Activated B cell treated with CpG ODN at 0.5 μM for 24 hours (primary cell): ENCODE data around the gene TUBA4B. TPM values are rescaled to one million over a fixed set of nuclear protein-coding genes. Genes with fewer than 3 reads are reported as not detected.
A peak's percentile ranks its signal among the peaks of the same experiment; 100 is the strongest.

Source experiments
- ATAC-seq: fragments of 200-7000 bp; cut with Tn5 transposase; one replicate; pipeline ENCODE4 v1.10.0; 2021; ENCODE audit warnings: low read depth, mild to moderate bottlenecking, moderate library complexity
- CTCF ChIA-PET: fragments of 350-600 bp; sonication (Branson Sonifier 250); formaldehyde crosslinking; loops from one replicate; lab custom pipeline; 2021; ENCODE audit warnings: antibody characterized with exemption; lab: Charles Lee
- POLR2A ChIA-PET: fragments of 350-600 bp; sonication (Branson Sonifier 250); formaldehyde crosslinking; loops from one replicate; lab custom pipeline; 2021; ENCODE audit warnings: antibody characterized with exemption; lab: Charles Lee
- DNase-seq: peaks from one replicate; pipeline ENCODE4 v3.0.0; 2022
- H3K27ac Mint-ChIP-seq: one replicate; pipeline ENCODE4 v1.8.0; 2020; ENCODE audit warnings: mixed read lengths
- H3K27me3 Mint-ChIP-seq: one replicate; pipeline ENCODE4 v1.8.0; 2021; ENCODE audit warnings: mixed read lengths
- H3K36me3 Mint-ChIP-seq: one replicate; pipeline ENCODE4 v1.8.0; 2021; ENCODE audit warnings: low read depth, mixed read lengths
- H3K4me1 Mint-ChIP-seq: one replicate; pipeline ENCODE4 v1.8.0; 2021; ENCODE audit warnings: mixed read lengths
- H3K4me3 Mint-ChIP-seq: one replicate; pipeline ENCODE4 v1.8.0; 2020; ENCODE audit warnings: mild to moderate bottlenecking, mixed read lengths
- H3K9me3 Mint-ChIP-seq: one replicate; pipeline ENCODE4 v1.8.0; 2020; ENCODE audit warnings: mixed read lengths
- intact Hi-C: fragments of 100-400 bp; cut with micrococcal nuclease; formaldehyde crosslinking; loops from one replicate; pipeline ENCODE4 v1.15.1; 2024
- total RNA-seq: library from RNA; stranded (reverse); gene quantifications from 2 replicates; pipeline ENCODE4 v1.2.3, GENCODE V29; 2022
- TF ChIP-seq, protein P1 (sequence below): fragments of 200-600 bp; IDR thresholded peaks from one replicate; pipeline ENCODE4 v1.8.0; 2022; ENCODE audit warnings: antibody characterized with exemption, mild to moderate bottlenecking

The TUBA4B gene
- total RNA-seq, 1 donor from 2014 or later = not detected

DNA sequence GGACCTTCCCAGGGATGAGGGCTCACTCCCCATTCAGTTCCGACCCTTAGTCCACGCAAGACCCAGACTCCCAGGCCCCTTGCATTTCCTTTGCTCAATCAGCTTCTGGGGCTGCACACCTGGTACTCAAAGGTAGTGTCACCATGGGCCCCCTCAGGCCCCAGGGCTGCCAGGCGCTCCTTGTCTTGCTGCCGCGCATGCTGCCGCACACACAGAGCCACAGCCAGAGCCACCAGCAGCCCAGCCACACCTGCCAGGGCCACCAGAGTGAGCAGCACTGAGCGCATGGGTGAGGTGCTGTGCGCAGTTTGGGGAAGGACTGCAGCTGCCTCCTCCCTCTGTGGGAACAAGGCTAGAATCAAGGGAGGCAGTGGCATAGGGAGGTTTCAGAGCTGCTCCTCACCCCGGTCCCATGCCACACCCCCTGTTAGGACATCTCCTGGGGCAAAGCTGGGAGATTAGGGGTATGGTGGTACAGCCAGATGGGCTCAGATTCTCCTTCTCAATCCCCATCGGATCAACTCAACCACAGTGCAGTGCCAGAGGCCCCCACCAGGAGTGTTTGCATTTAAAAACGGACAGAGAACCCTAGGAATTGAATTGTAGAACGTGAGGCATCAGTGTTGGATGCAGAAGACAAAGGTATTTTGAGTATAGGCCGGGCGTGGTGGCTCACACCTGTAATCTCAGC is 44.9 kb downstream of the TUBA4B start:
- intact Hi-C loops = loop anchor here (1.0 to 5.0 kb wide), 6 partner anchors 122 to 446 kb away; partner anchors contain the start of genes CNPPD1 and NHEJ1
- POLR2A ChIA-PET = interaction anchor here (0.5 to 10.1 kb wide), 2 partner anchors 18 to 45 kb away, joined by 5 to 138 read pairs; partner anchors contain the start of gene DNAJB2

DNA sequence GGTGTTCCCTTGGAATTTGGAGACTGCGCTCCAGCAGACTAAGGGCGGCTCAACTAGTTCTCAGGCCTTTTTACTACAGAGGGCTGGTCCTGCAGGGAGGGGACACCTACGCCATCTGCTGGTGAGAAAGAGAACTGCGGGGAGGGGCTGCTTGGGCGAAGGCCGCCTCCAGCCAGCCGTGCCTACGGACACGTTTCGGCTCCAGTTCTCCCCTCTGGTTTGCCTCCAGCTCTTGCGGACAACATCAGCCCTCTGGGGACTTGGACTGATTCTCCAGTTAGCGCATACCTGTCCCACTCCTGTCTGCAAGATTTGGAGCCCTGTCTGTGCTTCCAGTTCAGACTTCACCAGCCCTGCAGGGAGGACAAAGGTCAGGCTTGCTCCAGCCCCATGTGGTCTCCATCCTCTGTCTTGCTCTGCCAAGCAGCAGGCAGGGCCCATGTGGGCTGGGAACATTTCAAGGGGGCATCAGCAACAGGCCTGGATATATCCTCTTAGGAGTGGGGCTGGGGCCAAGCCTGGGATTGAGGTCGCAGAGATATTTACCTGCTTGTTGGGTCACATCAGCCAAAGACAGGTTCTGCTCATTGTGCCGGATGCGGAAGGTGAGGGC is 45.8 kb downstream of the TUBA4B start:
- no peak overlapping the region for H3K4me3 Mint-ChIP-seq

More for the DNA sequence above, 44.9 kb downstream of the TUBA4B start:
- TF ChIP-seq, protein P1, sequence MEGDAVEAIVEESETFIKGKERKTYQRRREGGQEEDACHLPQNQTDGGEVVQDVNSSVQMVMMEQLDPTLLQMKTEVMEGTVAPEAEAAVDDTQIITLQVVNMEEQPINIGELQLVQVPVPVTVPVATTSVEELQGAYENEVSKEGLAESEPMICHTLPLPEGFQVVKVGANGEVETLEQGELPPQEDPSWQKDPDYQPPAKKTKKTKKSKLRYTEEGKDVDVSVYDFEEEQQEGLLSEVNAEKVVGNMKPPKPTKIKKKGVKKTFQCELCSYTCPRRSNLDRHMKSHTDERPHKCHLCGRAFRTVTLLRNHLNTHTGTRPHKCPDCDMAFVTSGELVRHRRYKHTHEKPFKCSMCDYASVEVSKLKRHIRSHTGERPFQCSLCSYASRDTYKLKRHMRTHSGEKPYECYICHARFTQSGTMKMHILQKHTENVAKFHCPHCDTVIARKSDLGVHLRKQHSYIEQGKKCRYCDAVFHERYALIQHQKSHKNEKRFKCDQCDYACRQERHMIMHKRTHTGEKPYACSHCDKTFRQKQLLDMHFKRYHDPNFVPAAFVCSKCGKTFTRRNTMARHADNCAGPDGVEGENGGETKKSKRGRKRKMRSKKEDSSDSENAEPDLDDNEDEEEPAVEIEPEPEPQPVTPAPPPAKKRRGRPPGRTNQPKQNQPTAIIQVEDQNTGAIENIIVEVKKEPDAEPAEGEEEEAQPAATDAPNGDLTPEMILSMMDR = no peak
- no peak for ATAC-seq
- H3K9me3 Mint-ChIP-seq = no peaks in the 10 kb centered on the region
- DNase-seq = no peak
- H3K27ac Mint-ChIP-seq = no peak overlapping the region
- CTCF ChIA-PET = interaction anchor here (0.7 to 4.6 kb wide), 10 partner anchors 17 to 240 kb away, joined by 3 to 43 read pairs (median 4); partner anchors contain the start of genes ANKZF1, ATG9A, CNPPD1 and DNAJB2
- no peak overlapping the region for H3K4me3 Mint-ChIP-seq
- peaks cover 24% of the 10 kb centered on the region for H3K27me3 Mint-ChIP-seq
- H3K4me1 Mint-ChIP-seq = peaks cover 24% of the 10 kb centered on the region
- H3K36me3 Mint-ChIP-seq = no peaks in the 10 kb centered on the region

DNA sequence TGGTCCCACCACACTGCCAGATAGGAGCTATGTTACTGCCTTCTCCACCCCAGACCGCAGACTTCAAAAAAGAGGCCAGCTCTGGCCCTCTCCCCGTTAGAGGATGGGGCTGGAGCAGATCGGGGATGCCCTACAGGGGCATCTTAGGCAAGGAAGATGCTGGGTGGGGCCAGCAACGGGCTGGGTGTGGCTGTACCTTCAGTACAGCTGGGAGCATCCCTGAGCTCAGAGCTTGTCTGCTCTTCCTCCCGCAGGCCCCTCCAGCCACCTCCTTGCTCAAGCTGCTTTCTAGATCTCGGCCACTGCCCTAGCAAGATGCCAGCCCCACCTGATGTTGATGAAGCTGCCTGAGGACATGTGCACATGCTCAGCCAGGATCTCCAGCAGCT is 46.3 kb downstream of the TUBA4B start:
- ChIA-PET POLR2A (interaction anchor here (0.5 to 10.1 kb wide), 2 partner anchors 20 to 88 kb away, joined by 3 to 138 read pairs; partner anchors contain the start of gene DNAJB2), CTCF (interaction anchor here (0.8 to 4.6 kb wide), 8 partner anchors 11 to 143 kb away, joined by 3 to 43 read pairs (median 6); partner anchors contain the start of genes CNPPD1, DNAJB2 and NHEJ1)
- no peaks in the 10 kb centered on the region for H3K9me3 Mint-ChIP-seq
- peaks cover 35% of the 10 kb centered on the region for H3K27me3 Mint-ChIP-seq
- H3K36me3 Mint-ChIP-seq = no peaks in the 10 kb centered on the region
- no peak for DNase-seq
- peaks cover 17% of the 10 kb centered on the region for H3K4me1 Mint-ChIP-seq
- no peak overlapping the region for H3K27ac Mint-ChIP-seq
- TF ChIP-seq, protein P1 = no peak
- H3K4me3 Mint-ChIP-seq = no peak overlapping the region
- intact Hi-C loops = loop anchor here (5.0 kb wide), 1 partner anchor 447 kb away; no protein-coding TSS in a partner anchor
- no peak for ATAC-seq

More for the DNA sequence above, 45.8 kb downstream of the TUBA4B start:
- Mint-ChIP-seq H3K27me3 (peaks cover 33% of the 10 kb centered on the region), H3K4me1 (peaks cover 22% of the 10 kb centered on the region), H3K36me3 (no peaks in the 10 kb centered on the region), H3K27ac (no peak overlapping the region), H3K9me3 (no peaks in the 10 kb centered on the region)
- intact Hi-C loops = loop anchor here (1.0 to 5.0 kb wide), 6 partner anchors 123 to 447 kb away; partner anchors contain the start of genes CNPPD1 and NHEJ1
- TF ChIP-seq, protein P1 = peak; percentile 67
- ChIA-PET CTCF (interaction anchor here (0.7 to 4.6 kb wide), 9 partner anchors 12 to 241 kb away, joined by 3 to 43 read pairs (median 5); partner anchors contain the start of genes CNPPD1, DNAJB2 and NHEJ1), POLR2A (interaction anchor here (10.1 kb wide), 1 partner anchor 19 kb away, joined by 138 read pairs; the partner anchor contains the start of gene DNAJB2)
- DNase-seq (peak; percentile 84), ATAC-seq (peak; percentile 70)

DNA sequence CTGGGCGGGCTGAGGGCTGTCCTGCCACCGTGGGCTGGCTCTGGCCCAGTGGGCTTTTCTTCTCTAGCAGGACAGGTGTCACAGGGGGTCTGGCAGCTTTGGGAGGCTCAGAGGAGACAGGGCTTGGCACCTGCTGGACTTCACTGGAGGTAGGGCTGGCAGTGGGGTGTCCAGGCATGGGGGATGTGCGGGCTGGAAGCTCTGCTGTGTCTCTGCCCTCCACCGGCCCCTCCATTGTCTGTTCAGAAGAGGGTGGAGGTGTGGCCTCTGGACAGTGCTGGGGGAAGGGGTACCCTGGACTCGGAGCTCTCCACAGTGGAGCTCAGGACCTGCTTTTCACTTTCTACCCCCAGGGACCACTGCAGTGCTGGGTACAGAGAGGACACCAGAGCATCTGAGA is 47.0 kb downstream of the TUBA4B start:
- CTCF ChIA-PET = interaction anchor here (0.8 to 4.6 kb wide), 7 partner anchors 21 to 143 kb away, joined by 3 to 43 read pairs (median 5); partner anchors contain the start of genes DNAJB2 and NHEJ1
- Mint-ChIP-seq H3K4me1 (peaks cover 13% of the 10 kb centered on the region), H3K27me3 (peaks cover 42% of the 10 kb centered on the region), H3K27ac (no peak overlapping the region), H3K36me3 (no peaks in the 10 kb centered on the region), H3K9me3 (no peaks in the 10 kb centered on the region), H3K4me3 (no peak overlapping the region)
- intact Hi-C loops = no loop called here
- POLR2A ChIA-PET = interaction anchor here (0.5 to 10.1 kb wide), 2 partner anchors 20 to 89 kb away, joined by 3 to 138 read pairs; partner anchors contain the start of gene DNAJB2
- DNase-seq (no peak), ATAC-seq (no peak)
- TF ChIP-seq, protein P1 = no peak
